ENCODE data around the gene HHIP.

DNA sequence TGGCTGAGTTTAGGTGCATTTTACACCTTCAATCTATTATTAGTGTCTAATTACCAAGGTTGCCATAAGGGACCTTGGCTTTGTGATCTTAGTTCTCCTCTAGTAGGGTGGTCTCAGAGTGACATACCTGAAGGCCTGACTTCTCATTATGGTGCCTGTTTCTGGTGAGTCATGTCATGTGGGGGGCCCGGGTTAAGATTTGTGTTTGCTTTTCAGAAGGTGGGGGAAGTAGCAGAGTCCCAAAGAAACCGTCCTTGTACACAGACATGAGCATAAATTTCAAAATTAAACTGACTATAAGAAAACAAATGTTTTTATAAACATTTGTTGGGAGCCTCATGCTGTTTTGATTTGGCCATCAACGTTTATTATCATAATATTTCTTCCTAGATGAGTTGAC lies 74.5 kb downstream of the HHIP start:
- TF ChIP-seq, protein P1, sequence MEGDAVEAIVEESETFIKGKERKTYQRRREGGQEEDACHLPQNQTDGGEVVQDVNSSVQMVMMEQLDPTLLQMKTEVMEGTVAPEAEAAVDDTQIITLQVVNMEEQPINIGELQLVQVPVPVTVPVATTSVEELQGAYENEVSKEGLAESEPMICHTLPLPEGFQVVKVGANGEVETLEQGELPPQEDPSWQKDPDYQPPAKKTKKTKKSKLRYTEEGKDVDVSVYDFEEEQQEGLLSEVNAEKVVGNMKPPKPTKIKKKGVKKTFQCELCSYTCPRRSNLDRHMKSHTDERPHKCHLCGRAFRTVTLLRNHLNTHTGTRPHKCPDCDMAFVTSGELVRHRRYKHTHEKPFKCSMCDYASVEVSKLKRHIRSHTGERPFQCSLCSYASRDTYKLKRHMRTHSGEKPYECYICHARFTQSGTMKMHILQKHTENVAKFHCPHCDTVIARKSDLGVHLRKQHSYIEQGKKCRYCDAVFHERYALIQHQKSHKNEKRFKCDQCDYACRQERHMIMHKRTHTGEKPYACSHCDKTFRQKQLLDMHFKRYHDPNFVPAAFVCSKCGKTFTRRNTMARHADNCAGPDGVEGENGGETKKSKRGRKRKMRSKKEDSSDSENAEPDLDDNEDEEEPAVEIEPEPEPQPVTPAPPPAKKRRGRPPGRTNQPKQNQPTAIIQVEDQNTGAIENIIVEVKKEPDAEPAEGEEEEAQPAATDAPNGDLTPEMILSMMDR (IDR thresholded peaks at IDR 0.05; ENCODE audit: poor library complexity) = no peak
- no peak for TF ChIP-seq EZH2 (IDR thresholded peaks at IDR 0.05; ENCODE audit: borderline replicate concordance)
